Chondrocyte (in vitro differentiated cells): ENCODE results near the gene IGSF21. TPM values are rescaled to one million over a fixed set of nuclear protein-coding genes. Genes with fewer than 3 reads are reported as not detected.

Experiments used
- DNase-seq: peaks from one replicate; pipeline ENCODE4 v3.0.0; 2021; ENCODE audit warnings: mixed read lengths, low spot score
- H3K27ac Mint-ChIP-seq: one replicate; pipeline ENCODE4 v1.8.0; 2021; ENCODE audit warnings: mild to moderate bottlenecking, moderate library complexity, mixed read lengths; ENCODE audit not compliant: unreplicated experiment
- H3K27me3 Mint-ChIP-seq: 2 replicates; pipeline ENCODE4 v1.8.0; 2021; ENCODE audit warnings: low read depth, mixed read lengths
- H3K36me3 Mint-ChIP-seq: 2 replicates; pipeline ENCODE4 v1.8.0; 2021; ENCODE audit warnings: low read depth, mixed read lengths
- H3K4me1 Mint-ChIP-seq: 2 replicates; pipeline ENCODE4 v1.8.0; 2021; ENCODE audit warnings: low read depth, mild to moderate bottlenecking, mixed read lengths
- H3K4me3 Mint-ChIP-seq: one replicate; pipeline ENCODE4 v1.8.0; 2021; ENCODE audit warnings: mild to moderate bottlenecking, moderate library complexity, mixed read lengths; ENCODE audit not compliant: unreplicated experiment
- H3K9me3 Mint-ChIP-seq: 2 replicates; pipeline ENCODE4 v1.8.0; 2021; ENCODE audit warnings: low read depth, mixed read lengths
- total RNA-seq: library from RNA; stranded (reverse); gene quantifications from 3 replicates; pipeline ENCODE4 v1.2.1, GENCODE V29; 2021
- TF ChIP-seq, protein P1 (sequence below): fragments of 200-600 bp; sonication (generic); IDR thresholded peaks from 2 replicates; pipeline ENCODE4 v1.5.0; 2021; ENCODE audit warnings: antibody characterized with exemption, mild to moderate bottlenecking, moderate library complexity

Gene IGSF21
- total RNA-seq, 1 donor from 2014 or later, result not detected

DNA sequence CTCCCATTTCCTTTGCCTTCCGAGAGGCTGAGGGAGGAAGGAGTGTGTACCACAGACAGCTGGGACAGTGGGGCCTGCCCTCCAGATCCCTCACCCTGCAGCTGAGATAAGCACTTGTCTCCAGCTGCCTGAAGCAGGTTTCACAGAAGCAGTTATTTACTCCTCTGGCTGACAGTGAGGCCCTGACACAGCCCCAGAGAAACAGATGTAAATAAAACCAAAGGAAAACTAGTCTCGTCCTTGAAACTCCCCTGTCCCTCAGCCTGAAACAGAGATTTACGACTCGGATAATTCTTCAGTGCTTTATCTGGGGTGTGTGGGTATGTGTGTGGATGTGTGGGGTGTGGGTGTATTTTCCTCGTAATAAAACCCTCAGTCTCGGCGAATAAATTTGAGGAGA is 181.1 kb downstream of the IGSF21 start:
- H3K36me3 Mint-ChIP-seq, result no peaks in the 10 kb centered on the region
- TF ChIP-seq, protein P1, sequence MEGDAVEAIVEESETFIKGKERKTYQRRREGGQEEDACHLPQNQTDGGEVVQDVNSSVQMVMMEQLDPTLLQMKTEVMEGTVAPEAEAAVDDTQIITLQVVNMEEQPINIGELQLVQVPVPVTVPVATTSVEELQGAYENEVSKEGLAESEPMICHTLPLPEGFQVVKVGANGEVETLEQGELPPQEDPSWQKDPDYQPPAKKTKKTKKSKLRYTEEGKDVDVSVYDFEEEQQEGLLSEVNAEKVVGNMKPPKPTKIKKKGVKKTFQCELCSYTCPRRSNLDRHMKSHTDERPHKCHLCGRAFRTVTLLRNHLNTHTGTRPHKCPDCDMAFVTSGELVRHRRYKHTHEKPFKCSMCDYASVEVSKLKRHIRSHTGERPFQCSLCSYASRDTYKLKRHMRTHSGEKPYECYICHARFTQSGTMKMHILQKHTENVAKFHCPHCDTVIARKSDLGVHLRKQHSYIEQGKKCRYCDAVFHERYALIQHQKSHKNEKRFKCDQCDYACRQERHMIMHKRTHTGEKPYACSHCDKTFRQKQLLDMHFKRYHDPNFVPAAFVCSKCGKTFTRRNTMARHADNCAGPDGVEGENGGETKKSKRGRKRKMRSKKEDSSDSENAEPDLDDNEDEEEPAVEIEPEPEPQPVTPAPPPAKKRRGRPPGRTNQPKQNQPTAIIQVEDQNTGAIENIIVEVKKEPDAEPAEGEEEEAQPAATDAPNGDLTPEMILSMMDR, result no peak
- H3K27me3 Mint-ChIP-seq, result peaks cover 38% of the 10 kb centered on the region
- no peak for DNase-seq
- no peak overlapping the region for H3K4me3 Mint-ChIP-seq
- no peak overlapping the region for H3K27ac Mint-ChIP-seq
- H3K9me3 Mint-ChIP-seq, result no peaks in the 10 kb centered on the region
- H3K4me1 Mint-ChIP-seq, result no peaks in the 10 kb centered on the region

DNA sequence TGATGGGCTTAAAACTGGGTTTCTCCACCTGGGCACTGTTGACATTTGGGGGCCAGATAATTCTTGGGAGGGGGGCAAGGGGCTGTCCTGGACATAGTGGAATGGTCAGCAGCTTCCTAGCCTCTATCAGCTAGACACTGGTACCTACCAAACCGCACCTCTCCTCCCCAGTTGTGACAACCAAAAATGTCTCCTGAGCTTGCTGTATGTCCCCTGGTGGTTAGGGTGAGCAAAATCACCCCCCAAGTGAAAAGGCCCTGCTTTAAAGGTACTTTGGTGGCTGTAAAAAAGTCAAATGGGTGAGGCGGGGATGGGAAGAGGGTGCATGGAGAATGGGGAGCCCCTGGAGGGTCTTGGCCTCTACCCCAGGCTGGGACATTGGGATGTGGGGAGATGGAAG is 182.0 kb downstream of the IGSF21 start:
- no peaks in the 10 kb centered on the region for H3K36me3 Mint-ChIP-seq
- H3K4me1 Mint-ChIP-seq, result no peaks in the 10 kb centered on the region
- no peaks in the 10 kb centered on the region for H3K9me3 Mint-ChIP-seq
- peaks cover 35% of the 10 kb centered on the region for H3K27me3 Mint-ChIP-seq
- TF ChIP-seq, protein P1, result no peak
- no peak overlapping the region for H3K27ac Mint-ChIP-seq
- H3K4me3 Mint-ChIP-seq, result no peak overlapping the region
- DNase-seq, result no peak

DNA sequence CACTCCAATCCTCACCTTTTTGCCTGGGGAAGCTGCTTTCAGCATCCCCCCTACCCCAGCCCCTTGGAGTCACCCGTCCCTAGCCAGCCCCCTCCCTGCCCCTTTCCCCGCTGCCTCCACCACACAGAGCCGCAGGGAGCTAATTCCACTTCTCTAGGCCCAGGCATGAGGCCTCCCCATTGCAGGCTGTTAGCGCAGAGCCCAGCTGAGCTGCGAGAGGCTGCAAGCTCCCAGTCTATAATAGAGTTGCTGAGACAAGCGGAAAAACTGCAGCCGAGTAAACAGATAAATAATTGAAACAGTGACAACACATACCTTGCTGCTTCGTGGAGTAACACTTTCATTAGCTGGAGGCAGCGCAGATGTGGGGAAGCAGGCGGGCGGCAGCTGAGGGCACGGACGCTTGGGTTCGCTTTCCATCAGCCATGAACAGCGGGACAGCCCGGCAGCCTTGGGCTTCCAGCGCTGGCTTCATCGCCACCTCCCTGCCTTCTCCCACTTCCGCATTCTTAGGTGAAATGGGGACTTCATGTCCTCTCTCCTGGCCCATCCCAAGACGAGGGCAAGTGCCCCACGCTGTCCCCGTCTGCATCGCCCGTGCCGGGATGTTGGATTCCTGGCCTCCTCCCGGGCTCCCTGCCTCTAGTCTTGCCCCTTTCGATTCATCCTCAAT is 183.3 kb downstream of the IGSF21 start:
- TF ChIP-seq, protein P1, result no peak
- H3K27me3 Mint-ChIP-seq, result peaks cover 33% of the 10 kb centered on the region
- no peaks in the 10 kb centered on the region for H3K36me3 Mint-ChIP-seq
- H3K9me3 Mint-ChIP-seq, result no peaks in the 10 kb centered on the region
- H3K27ac Mint-ChIP-seq, result no peak overlapping the region
- no peak overlapping the region for H3K4me3 Mint-ChIP-seq
- DNase-seq, result no peak
- no peaks in the 10 kb centered on the region for H3K4me1 Mint-ChIP-seq

DNA sequence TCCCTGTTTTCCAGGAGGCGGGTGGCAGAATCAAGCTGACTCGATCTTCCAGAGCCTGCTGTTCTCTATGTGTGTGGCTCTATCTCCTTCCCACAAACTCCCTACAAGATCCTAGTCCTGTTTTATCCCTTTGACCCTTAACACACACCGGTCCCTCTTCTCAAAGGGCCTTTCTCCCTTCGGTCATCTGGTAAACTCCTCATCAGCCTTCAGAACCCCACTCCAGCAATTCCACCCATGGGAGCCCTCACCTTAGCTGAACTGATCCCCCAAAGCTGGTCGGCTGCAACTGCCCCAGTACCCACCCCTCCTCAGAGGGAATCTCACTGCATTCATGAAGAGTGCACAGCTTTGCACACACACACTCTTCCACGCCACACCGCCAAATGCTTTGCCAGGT is 184.9 kb downstream of the IGSF21 start:
- Mint-ChIP-seq H3K36me3 (no peaks in the 10 kb centered on the region), H3K4me1 (no peaks in the 10 kb centered on the region), H3K27me3 (peaks cover 29% of the 10 kb centered on the region), H3K9me3 (no peaks in the 10 kb centered on the region), H3K27ac (no peak overlapping the region), H3K4me3 (no peak overlapping the region)
- TF ChIP-seq, protein P1, result no peak
- no peak for DNase-seq

DNA sequence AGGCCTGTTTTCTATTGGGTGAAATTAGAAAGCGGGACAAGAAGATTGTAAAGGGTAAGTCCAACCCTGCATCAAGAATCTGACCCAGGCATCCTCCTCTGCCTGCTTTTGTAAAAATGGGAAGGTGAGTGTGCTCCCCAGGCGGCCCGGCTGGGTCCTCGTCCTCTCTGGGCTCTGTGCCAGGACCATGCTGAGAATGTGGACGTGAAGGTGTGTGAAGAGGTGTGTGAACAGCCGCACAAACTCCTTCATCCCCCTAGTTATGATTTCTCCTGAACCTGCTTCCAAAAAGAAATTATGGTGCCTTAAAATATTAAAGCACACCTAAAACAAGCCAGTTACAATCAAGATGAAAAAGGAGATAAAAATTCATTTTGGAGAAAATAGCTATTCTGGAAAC is 185.7 kb downstream of the IGSF21 start:
- TF ChIP-seq, protein P1, result no peak
- Mint-ChIP-seq H3K36me3 (no peaks in the 10 kb centered on the region), H3K4me1 (no peaks in the 10 kb centered on the region), H3K27ac (no peak overlapping the region), H3K9me3 (no peaks in the 10 kb centered on the region), H3K4me3 (no peak overlapping the region), H3K27me3 (peaks cover 34% of the 10 kb centered on the region)
- no peak for DNase-seq
